Adrenal gland (tissue), 19 donors: ENCODE measurements around the gene CNOT6L. TPM values are rescaled to one million over a fixed set of nuclear protein-coding genes. Genes with fewer than 3 reads are reported as not detected.
"Not testable (repeated sequence)": the region's sequence is repeated elsewhere in the genome, so short reads cannot be mapped to it uniquely, and the experiment has no call there.

Experiments used
- DNase-seq, 7 donors: peaks; one replicate each; pipeline ENCODE4 v3.0.0-alpha.2; 2019 to 2020
- H3K27ac ChIP-seq, 5 donors: fragments of 200-600 bp; sonication (generic) in 4 of 5; 1 replicate in 3 of 5; 2 replicates in 2 of 5; pipeline versions ENCODE4 v1.5.1 to v1.8.0; 2016 to 2020; ENCODE audit warnings: mild to moderate bottlenecking in 1 of 5
- H3K27me3 ChIP-seq: fragments of 200-600 bp; 2 replicates; pipeline ENCODE4 v1.8.0; 2021
- H3K36me3 ChIP-seq, 2 donors: fragments of 200-600 bp; replicated peaks in 1 of 2; 1 replicate in 1 of 2; 2 replicates in 1 of 2; pipeline versions ENCODE4 v1.5.1 to v1.8.0; 2018 to 2022
- H3K4me1 ChIP-seq, 2 donors: fragments of 200-600 bp; replicated peaks in 1 of 2; 1 replicate in 1 of 2; 2 replicates in 1 of 2; pipeline versions ENCODE4 v1.5.1 to v1.8.0; 2018 to 2021
- H3K4me3 ChIP-seq, 4 donors: fragments of 200-600 bp; sonication (generic) in 3 of 4; one replicate each; pipeline ENCODE4 v1.5.1; 2016 to 2018
- H3K9me3 ChIP-seq, 3 donors: fragments of 200-600 bp; sonication (generic) in 1 of 3; replicated peaks in 1 of 3; 1 replicate in 2 of 3; 2 replicates in 1 of 3; pipeline versions ENCODE4 v1.5.1 to v1.8.0; 2016 to 2021
- POLR2A ChIP-seq, 2 donors: fragments of 450-650 bp; IDR thresholded peaks; one replicate each; pipeline ENCODE4 v1.6.1; 2017; ENCODE audit warnings: antibody characterized with exemption in 2 of 2, mild to moderate bottlenecking in 2 of 2, moderate library complexity in 1 of 2
- WGBS, 4 donors: extraction: QIAGEN DNeasy Blood & Tissue Kit in 2 of 4; methylation state at CpG; one replicate each; pipeline versions ENCODE4 v1.1.5 to v1.1.7; 2013 to 2017; 5-methylcytosine and 5-hydroxymethylcytosine counted together
- intact Hi-C, 2 donors: fragments of 100-400 bp; cut with DNase I; formaldehyde crosslinking; loops; one replicate each; pipeline versions ENCODE4 v1.14.1 to v1.15.0; 2022 to 2023
- long read RNA-seq, 10 donors: library from polyadenylated mRNA in 3 of 10; unstranded in 2 of 10; stranded (forward) in 1 of 10; transcript quantifications; one replicate each; pipeline ENCODE4 v2.0.0 and lab custom pipeline, GENCODE V29; 2021 to 2026
- polyA plus RNA-seq, 3 donors: library from polyadenylated mRNA; stranded (reverse); fragments of 200-250 nt in 2 of 3; fragments of 350-450 nt in 1 of 3; fragmentation: Illumina TruSeq in 1 of 3; extraction: RNeasy Lipid Tissue Mini Kit (QIAGEN cat#74804) in 1 of 3; gene quantifications; one replicate each; pipeline ENCODE4 v1.2.3, GENCODE V29; 2013 to 2014
- total RNA-seq, 9 donors: library from RNA; depleted of rRNA in 4 of 9; stranded (reverse); fragments of >200 nt in 4 of 9; fragments of 120-200 nt in 1 of 9; fragmentation: NEBNext Ultra II Directional in 1 of 9; extraction: Animal tissue kit (Norgen Biotek cat#: 25700) in 1 of 9; gene quantifications; one replicate each; pipeline versions ENCODE4 v1.1.0 to v1.2.4, GENCODE V29; 2013 to 2023
- TF ChIP-seq, protein P1 (sequence below), 6 experiments: fragments of 450-650 bp in 4 of 6; fragments of 200-600 bp in 2 of 6; sonication (generic) in 1 of 6; IDR thresholded peaks; 1 replicate in 5 of 6; 2 replicates in 1 of 6; pipeline versions ENCODE4 v1.5.1 to v1.8.0; 2016 to 2021; ENCODE audit warnings: antibody characterized with exemption in 6 of 6, mild to moderate bottlenecking in 2 of 6, moderate library complexity in 1 of 6
- donor health status: healthy with polysubstance abuse.
- donor health status: Bipolar disorder and iron deficiency.
- donor health status: DM: yes; HTN: yes; CAD: no.
- donor health status: DM: no; HTN: no; CAD: no.
- donor health status: DM: no; HTN: no; CAD: no.
- donor health status: DM: yes; HTN: yes; CAD: no.

CNOT6L gene
- total RNA-seq: 10 to 100 TPM; 12.1 to 50.9 (median 39.4) TPM
- 10 to 100 TPM in 1 of 3 donors, 1 to 10 TPM in 2; 4.0 to 20.2 (median 4.8) TPM for polyA plus RNA-seq
- long read RNA-seq, donor 1: 0 reads
- long read RNA-seq, donor 2: 0 reads
- long read RNA-seq, donor 3, partial matches to known transcripts: 0 of 1 reads
- long read RNA-seq, donor 3, other reads (novel, unspliced or antisense): 0 of 1 reads
- long read RNA-seq, donor 4, partial matches to known transcripts: 2 of 9 reads
- long read RNA-seq, donor 4, other reads (novel, unspliced or antisense): 7 of 9 reads
- long read RNA-seq, donor 5, full-length matches to known transcripts: 3 of 6 reads
- long read RNA-seq, donor 5, partial matches to known transcripts: 2 of 6 reads
- long read RNA-seq, donor 5, other reads (novel, unspliced or antisense): 1 of 6 reads
- long read RNA-seq, donor 6, full-length matches to known transcripts: 1 of 2 reads
- long read RNA-seq, donor 6, partial matches to known transcripts: 0 of 2 reads
- long read RNA-seq, donor 6, other reads (novel, unspliced or antisense): 1 of 2 reads
- long read RNA-seq, donor 7, partial matches to known transcripts: 0 of 1 reads
- long read RNA-seq, donor 7, other reads (novel, unspliced or antisense): 0 of 1 reads
- long read RNA-seq, donor 8, partial matches to known transcripts: 0 of 4 reads
- long read RNA-seq, donor 8, other reads (novel, unspliced or antisense): 0 of 4 reads
- long read RNA-seq, donor 9, partial matches to known transcripts: 0 of 2 reads
- long read RNA-seq, donor 9, other reads (novel, unspliced or antisense): 0 of 2 reads
- long read RNA-seq, donor 10, partial matches to known transcripts: 0 of 1 reads
- long read RNA-seq, donor 10, other reads (novel, unspliced or antisense): 0 of 1 reads

DNA sequence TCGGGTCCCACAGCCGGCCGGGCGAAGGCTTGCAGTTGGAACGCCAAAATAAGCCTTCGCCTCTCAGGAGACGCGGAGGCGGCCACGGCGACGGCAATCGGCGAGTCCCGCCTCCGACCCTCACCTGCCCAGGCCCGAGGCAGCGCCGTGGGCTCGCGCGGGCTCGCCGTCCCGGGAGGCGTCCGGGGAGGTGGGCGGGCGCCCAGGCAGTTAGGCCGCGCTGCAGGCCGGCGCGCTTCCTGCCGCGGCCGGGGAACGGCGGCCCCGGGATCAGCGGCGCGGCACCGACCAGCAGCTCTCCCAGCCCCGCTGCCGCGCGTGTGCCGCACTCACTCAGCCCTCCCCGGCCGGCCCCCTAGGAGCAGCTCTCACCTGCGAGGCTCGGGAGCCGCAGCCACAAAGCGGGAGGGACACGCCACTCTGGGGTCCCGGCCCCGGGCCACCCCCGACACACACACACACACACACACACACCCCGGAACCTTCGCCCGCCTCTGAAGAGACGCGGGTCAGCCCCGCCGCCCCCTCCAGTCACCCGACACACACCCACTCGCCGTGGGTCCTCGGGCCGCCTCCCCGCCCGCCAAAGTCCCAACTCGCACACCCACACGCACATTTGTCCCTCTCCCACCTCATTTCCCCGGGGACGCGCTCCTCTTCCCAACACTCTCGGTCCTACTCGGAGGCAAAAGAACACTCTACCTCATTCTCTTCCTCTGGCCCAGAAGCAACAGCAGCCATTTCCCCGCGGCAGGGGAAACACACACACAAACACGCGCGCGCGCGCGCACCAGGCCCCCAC, at the start of gene CNOT6L:
Gene CNOT6L (minus strand): TSS at position 767 of the 802 bp plus-strand sequence. CDS start 60 bp downstream, at position 707.
- peaks cover 10 to 57% of the 10 kb centered on the region in 2 donors for H3K4me1 ChIP-seq
- peak; percentile 74 to 86 (median 75) for DNase-seq
- H3K9me3 ChIP-seq: no peaks in the 10 kb centered on the region
- H3K4me3 ChIP-seq: peak within 1 kb of the TSS; percentile 64 to 96 (median 78)
- 0 to 1% (median 1%) methylated on average over 30 to 89 of the region's 89 CpGs for WGBS, 4 donors
- TF ChIP-seq, protein P1, sequence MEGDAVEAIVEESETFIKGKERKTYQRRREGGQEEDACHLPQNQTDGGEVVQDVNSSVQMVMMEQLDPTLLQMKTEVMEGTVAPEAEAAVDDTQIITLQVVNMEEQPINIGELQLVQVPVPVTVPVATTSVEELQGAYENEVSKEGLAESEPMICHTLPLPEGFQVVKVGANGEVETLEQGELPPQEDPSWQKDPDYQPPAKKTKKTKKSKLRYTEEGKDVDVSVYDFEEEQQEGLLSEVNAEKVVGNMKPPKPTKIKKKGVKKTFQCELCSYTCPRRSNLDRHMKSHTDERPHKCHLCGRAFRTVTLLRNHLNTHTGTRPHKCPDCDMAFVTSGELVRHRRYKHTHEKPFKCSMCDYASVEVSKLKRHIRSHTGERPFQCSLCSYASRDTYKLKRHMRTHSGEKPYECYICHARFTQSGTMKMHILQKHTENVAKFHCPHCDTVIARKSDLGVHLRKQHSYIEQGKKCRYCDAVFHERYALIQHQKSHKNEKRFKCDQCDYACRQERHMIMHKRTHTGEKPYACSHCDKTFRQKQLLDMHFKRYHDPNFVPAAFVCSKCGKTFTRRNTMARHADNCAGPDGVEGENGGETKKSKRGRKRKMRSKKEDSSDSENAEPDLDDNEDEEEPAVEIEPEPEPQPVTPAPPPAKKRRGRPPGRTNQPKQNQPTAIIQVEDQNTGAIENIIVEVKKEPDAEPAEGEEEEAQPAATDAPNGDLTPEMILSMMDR (IDR thresholded peaks at IDR 0.05): no peak
- peak in 1 of 2 donors; percentile 55 for TF ChIP-seq POLR2A (IDR thresholded peaks at IDR 0.05)
- no peaks in the 10 kb centered on the region for H3K27me3 ChIP-seq
- intact Hi-C loops: loop anchor here in 1 of 2 donors (10.0 kb wide), 1 partner anchor 46 kb away; the partner anchor contains the start of gene MRPL1
- no peaks in the 10 kb centered on the region for H3K36me3 ChIP-seq
- H3K27ac ChIP-seq: peak within 1 kb of the TSS; percentile 90 to 99 (median 97)

DNA sequence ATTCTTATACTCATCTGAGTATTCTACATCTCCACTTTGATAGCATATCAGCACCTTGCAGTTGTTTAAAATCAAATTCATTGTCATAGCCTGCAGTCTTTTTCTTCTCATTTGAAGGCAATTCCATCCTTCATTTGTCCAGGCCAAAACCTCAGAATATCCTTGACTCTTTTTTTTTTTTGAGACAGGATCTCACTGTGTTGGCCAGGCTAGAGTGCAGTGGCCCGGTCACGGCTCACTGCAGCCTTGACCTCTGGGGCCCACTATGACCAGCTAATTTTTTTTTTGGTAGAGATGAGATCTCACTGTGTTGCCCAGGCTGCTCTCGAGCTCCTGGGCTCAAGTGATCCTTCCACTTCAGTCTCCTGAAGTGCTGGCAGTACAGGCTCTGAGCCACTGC, 46.1 kb upstream of the CNOT6L start:
- Histone ChIP-seq H3K27me3 (no peaks in the 10 kb centered on the region), H3K36me3 (no peaks in the 10 kb centered on the region), H3K27ac (no peak overlapping the region), H3K4me3 (no peak overlapping the region), H3K9me3 (no peaks in the 10 kb centered on the region), H3K4me1 (peaks cover 0 to 22% of the 10 kb centered on the region in 2 donors)
- intact Hi-C loops: loop anchor here in 1 of 2 donors (10.0 kb wide), 1 partner anchor 50 kb away; the partner anchor contains the start of gene CNOT6L
- WGBS, 4 donors: 67 to 86% (median 72%) methylated on average over 3 of the region's 3 CpGs
- DNase-seq: no peak
- TF ChIP-seq POLR2A (IDR thresholded peaks at IDR 0.05): no peak
- TF ChIP-seq, protein P1 (IDR thresholded peaks at IDR 0.05): no peak

DNA sequence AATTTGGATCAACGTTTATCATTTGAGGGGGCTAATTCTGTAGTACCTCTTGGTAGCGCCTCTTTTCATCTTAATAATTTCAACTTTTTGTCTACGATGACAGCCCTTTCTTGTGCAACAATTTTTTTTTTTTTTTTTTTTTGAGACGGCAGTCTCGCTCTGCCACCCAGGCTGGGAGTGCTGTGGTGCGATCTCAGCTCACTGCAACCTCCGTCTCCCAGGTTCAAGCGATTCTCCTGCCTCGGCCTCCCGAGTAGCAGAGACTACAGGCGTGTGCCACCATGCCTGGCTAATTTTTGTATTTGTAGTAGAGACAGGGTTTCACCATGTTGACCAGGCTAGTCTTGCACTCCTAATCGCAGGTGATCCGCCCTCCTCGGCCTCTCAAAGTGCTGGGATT, 44.2 kb upstream of the CNOT6L start:
- H3K27me3 ChIP-seq, H3K9me3 ChIP-seq, H3K36me3 ChIP-seq: not testable (repeated sequence)
- Histone ChIP-seq H3K4me1 (peaks cover 0 to 17% of the 10 kb centered on the region in 2 donors), H3K27ac (peak overlapping the region; percentile 89 to 99 (median 97)), H3K4me3 (peak overlapping the region; percentile 34 to 93 (median 66))
- 24 to 34% (median 27%) methylated on average over 14 of the region's 14 CpGs for WGBS, 4 donors
- DNase-seq: peak in 1 of 7 donors; percentile 2
- intact Hi-C loops: loop anchor here in 1 of 2 donors (10.0 kb wide), 1 partner anchor 49 kb away; the partner anchor contains the start of gene CNOT6L

DNA sequence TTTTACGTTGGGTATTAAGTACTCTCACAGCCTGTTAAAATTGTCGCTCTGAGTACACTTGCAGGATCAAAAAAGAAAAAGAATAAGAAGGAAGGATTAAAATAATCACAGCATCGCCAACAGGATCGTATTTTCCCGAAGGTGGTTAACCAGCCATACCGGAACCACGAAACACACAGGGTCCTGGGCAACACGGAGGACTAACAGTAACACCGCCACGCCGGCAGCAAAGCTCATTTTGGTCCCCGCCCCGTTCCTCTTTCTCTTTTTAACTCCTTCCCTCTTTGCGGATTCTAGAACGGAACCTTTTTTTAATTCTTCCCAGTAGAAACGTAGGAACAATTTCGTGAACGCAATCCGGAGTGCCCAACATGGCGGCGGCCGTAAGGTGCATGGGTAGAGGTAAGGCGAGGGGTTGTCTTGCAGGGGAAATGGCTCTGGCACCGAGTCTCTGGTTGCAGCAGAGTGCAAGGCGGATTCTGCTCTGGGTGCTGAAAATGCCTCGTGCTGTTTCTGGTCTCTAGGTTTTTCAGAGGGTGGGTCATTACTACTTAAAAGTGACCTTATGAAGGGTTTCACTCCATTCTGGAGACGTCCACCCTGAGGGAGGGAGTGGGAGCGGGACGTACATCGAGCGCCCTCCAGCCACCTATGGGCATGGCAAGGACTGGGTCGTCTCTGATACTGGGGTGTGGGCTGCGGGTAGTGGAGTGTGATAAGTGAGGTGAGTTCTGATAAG, 43.5 kb upstream of the CNOT6L start, which contains the start of gene MRPL1:
Gene MRPL1 (plus strand): TSS at position 353 of the 739 bp plus-strand sequence. CDS start 19 bp downstream, at position 372.
- peaks cover 0 to 17% of the 10 kb centered on the region in 2 donors for H3K4me1 ChIP-seq
- TF ChIP-seq POLR2A (IDR thresholded peaks at IDR 0.05): peak; percentile 72 to 92
- TF ChIP-seq, protein P1 (IDR thresholded peaks at IDR 0.05): peak in 1 of 6 experiments; percentile 27
- intact Hi-C loops: loop anchor here in 1 of 2 donors (10.0 kb wide), 1 partner anchor 48 kb away; the partner anchor contains the start of gene CNOT6L
- peak within 1 kb of the TSS; percentile 89 to 99 (median 97) for H3K27ac ChIP-seq
- H3K36me3 ChIP-seq: no peaks in the 10 kb centered on the region
- no peaks in the 10 kb centered on the region for H3K9me3 ChIP-seq
- 0 to 1% (median 0%) methylated on average over 30 to 33 of the region's 33 CpGs for WGBS, 4 donors
- no peaks in the 10 kb centered on the region for H3K27me3 ChIP-seq
- DNase-seq: peak; percentile 88 to 98 (median 94)
- peak within 1 kb of the TSS; percentile 34 to 93 (median 66) for H3K4me3 ChIP-seq
